Fibroblast of lung (primary cell): ENCODE results near the gene NAA30. TPM values are rescaled to one million over a fixed set of nuclear protein-coding genes. Genes with fewer than 3 reads are reported as not detected.

Experiments used
- DNase-seq, 2 donors: peaks; one replicate each; pipeline versions ENCODE4 v3.0.0 to v3.0.0-alpha.2; 2010; ENCODE audit warnings: low read depth in 2 of 2
- H2AFZ ChIP-seq: 2 replicates; pipeline ENCODE4 v1.5.1; 2012; ENCODE audit warnings: low read length, control low read depth, inconsistent platforms
- H3K27ac ChIP-seq: 2 replicates; pipeline ENCODE4 v1.5.1; 2011; ENCODE audit warnings: low read length, control low read depth; ENCODE audit not compliant: insufficient read depth
- H3K27me3 ChIP-seq: 2 replicates; pipeline ENCODE4 v1.5.1; 2011; ENCODE audit warnings: mild to moderate bottlenecking, low read length; ENCODE audit not compliant: control insufficient read depth, insufficient read depth
- H3K36me3 ChIP-seq: 2 replicates; pipeline ENCODE4 v1.5.1; 2011; ENCODE audit warnings: low read length; ENCODE audit not compliant: control insufficient read depth, insufficient read depth
- H3K4me1 ChIP-seq: 2 replicates; pipeline ENCODE4 v1.5.1; 2011; ENCODE audit warnings: low read length; ENCODE audit not compliant: control insufficient read depth, insufficient read depth; ENCODE audit errors: extremely low read depth
- H3K4me2 ChIP-seq: 2 replicates; pipeline ENCODE4 v1.5.1; 2011; ENCODE audit warnings: low read length, control low read depth; ENCODE audit not compliant: insufficient read depth; ENCODE audit errors: extremely low read depth
- H3K4me3 ChIP-seq, 4 experiments: fragments of 200-600 bp in 1 of 4; sonication (generic) in 1 of 4; replicated peaks in 1 of 4; 2 replicates each; pipeline ENCODE4 v1.5.1; 2011 to 2016; ENCODE audit warnings: low read length in 4 of 4, low read depth in 3 of 4, mild to moderate bottlenecking in 3 of 4, control low read depth in 2 of 4, inconsistent platforms in 1 of 4, mixed read lengths in 1 of 4; ENCODE audit not compliant: insufficient read depth in 1 of 4; ENCODE audit errors: control extremely low read depth in 1 of 4
- H3K79me2 ChIP-seq: 2 replicates; pipeline ENCODE4 v1.5.1; 2012; ENCODE audit warnings: mild to moderate bottlenecking, low read length, inconsistent platforms; ENCODE audit not compliant: control insufficient read depth, insufficient read depth
- H3K9ac ChIP-seq: 2 replicates; pipeline ENCODE4 v1.5.1; 2011; ENCODE audit warnings: mild to moderate bottlenecking, low read length, control low read depth; ENCODE audit not compliant: insufficient read depth
- H3K9me3 ChIP-seq: 2 replicates; pipeline ENCODE4 v1.5.1; 2012; ENCODE audit warnings: low read depth, low read length; ENCODE audit not compliant: control insufficient read depth, insufficient read depth
- H4K20me1 ChIP-seq: 2 replicates; pipeline ENCODE4 v1.5.1; 2011; ENCODE audit warnings: low read length; ENCODE audit not compliant: control insufficient read depth, insufficient read depth; ENCODE audit errors: extremely low read depth
- CTCF ChIP-seq, 2 donors: IDR thresholded peaks in 1 of 2; conservative IDR thresholded peaks in 1 of 2; 1 replicate in 1 of 2; 2 replicates in 1 of 2; pipeline ENCODE4 v1.5.1; 2011 to 2012; ENCODE audit warnings: low read length in 2 of 2, control low read depth in 1 of 2, inconsistent platforms in 1 of 2, low read depth in 1 of 2, mild to moderate bottlenecking in 1 of 2
- EZH2 ChIP-seq: IDR thresholded peaks from 2 replicates; pipeline ENCODE4 v1.5.1; 2012; ENCODE audit warnings: low read length, control low read depth, mild to moderate bottlenecking; ENCODE audit errors: missing control alignments
- polyA plus RNA-seq, 2 donors: library from polyadenylated mRNA; depleted of rRNA in 1 of 2; stranded (reverse) in 1 of 2; unstranded in 1 of 2; fragments of >200 nt; gene quantifications; 2 replicates each; pipeline ENCODE4 v1.2.1, GENCODE V29; 2011 to 2012; ENCODE audit warnings: missing spikeins in 1 of 2
- total RNA-seq: library from RNA; depleted of rRNA; stranded (reverse); fragments of >200 nt; gene quantifications from 2 replicates; pipeline ENCODE4 v1.2.1, GENCODE V29; 2014

NAA30 gene
- total and polyA plus RNA-seq, 2 donors (not counting 1 experiment from before 2014, with no cell fraction given): 13.8 to 15.2 TPM

- no peak for DNase-seq
- Histone ChIP-seq H3K36me3 (no peaks in the 10 kb centered on the region), H3K9ac (no peak overlapping the region), H3K27me3 (no peaks in the 10 kb centered on the region), H3K4me1 (peaks cover 5% of the 10 kb centered on the region), H2AFZ (no peak overlapping the region), H3K79me2 (peaks cover 24% of the 10 kb centered on the region), H3K4me3 (no peak overlapping the region), H3K4me2 (no peak overlapping the region), H3K27ac (no peak overlapping the region), H3K9me3 (no peaks in the 10 kb centered on the region), H4K20me1 (no peaks in the 10 kb centered on the region)
- no peak for TF ChIP-seq EZH2
- TF ChIP-seq CTCF (conservative IDR thresholded peaks at IDR 0.05 in 1 of 2, IDR thresholded peaks at IDR 0.05 in 1 of 2; ENCODE audit: low read depth in 1 of 2, low read length in 2 of 2): no peak
These were observed 2.3 kb upstream of the NAA30 start for GRCh38 chr14:57388067-57388466.

- Histone ChIP-seq H3K79me2 (peaks cover 36% of the 10 kb centered on the region), H3K4me3 (peak overlapping the region; percentile 75 to 88 (median 78)), H3K9ac (no peak overlapping the region), H3K27ac (peak overlapping the region; percentile 40), H3K36me3 (no peaks in the 10 kb centered on the region), H4K20me1 (no peaks in the 10 kb centered on the region), H3K4me2 (peak overlapping the region; percentile 93), H2AFZ (peak overlapping the region; percentile 94), H3K4me1 (peaks cover 2% of the 10 kb centered on the region), H3K9me3 (no peaks in the 10 kb centered on the region), H3K27me3 (no peaks in the 10 kb centered on the region)
- no peak for DNase-seq
- no peak for TF ChIP-seq CTCF (conservative IDR thresholded peaks at IDR 0.05 in 1 of 2, IDR thresholded peaks at IDR 0.05 in 1 of 2; ENCODE audit: low read depth in 1 of 2, low read length in 2 of 2)
- TF ChIP-seq EZH2: no peak
These were observed 745 bp upstream of the NAA30 start for GRCh38 chr14:57389646-57390036.

DNA sequence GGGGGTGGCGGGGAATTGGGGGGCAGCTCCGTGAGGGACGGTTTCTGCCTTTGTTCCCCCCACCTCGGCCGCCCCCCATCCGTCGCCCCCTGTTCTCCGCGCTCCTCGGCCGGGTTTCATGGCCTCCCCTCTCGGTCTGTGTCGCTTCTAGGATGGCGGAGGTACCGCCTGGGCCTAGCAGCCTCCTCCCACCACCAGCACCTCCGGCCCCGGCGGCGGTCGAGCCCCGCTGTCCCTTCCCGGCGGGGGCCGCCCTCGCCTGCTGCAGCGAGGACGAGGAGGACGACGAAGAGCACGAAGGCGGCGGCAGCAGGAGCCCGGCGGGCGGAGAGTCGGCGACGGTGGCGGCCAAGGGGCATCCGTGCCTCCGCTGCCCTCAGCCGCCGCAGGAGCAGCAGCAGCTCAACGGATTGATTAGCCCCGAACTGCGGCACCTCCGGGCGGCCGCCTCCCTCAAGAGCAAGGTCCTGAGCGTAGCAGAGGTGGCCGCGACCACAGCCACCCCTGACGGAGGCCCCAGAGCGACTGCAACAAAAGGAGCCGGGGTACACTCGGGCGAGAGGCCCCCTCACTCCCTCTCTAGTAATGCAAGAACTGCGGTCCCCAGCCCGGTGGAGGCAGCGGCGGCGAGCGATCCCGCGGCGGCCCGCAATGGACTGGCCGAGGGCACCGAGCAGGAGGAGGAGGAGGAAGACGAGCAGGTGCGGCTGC, 575 bp downstream of the NAA30 start:
- peak overlapping the region; percentile 77 to 94 (median 83) for H3K4me3 ChIP-seq

More for the DNA sequence above, 575 bp downstream of the NAA30 start:
- Histone ChIP-seq H3K4me1 (peaks cover 2% of the 10 kb centered on the region), H3K36me3 (no peaks in the 10 kb centered on the region), H3K27ac (peak overlapping the region; percentile 40), H4K20me1 (no peaks in the 10 kb centered on the region), H3K9ac (peak overlapping the region; percentile 89), H3K79me2 (peaks cover 41% of the 10 kb centered on the region), H3K4me2 (peak overlapping the region; percentile 96), H3K9me3 (no peaks in the 10 kb centered on the region), H3K27me3 (no peaks in the 10 kb centered on the region), H2AFZ (peak overlapping the region; percentile 47)
- TF ChIP-seq EZH2 (no peak), CTCF (conservative IDR thresholded peaks at IDR 0.05 in 1 of 2, IDR thresholded peaks at IDR 0.05 in 1 of 2; ENCODE audit: low read depth in 1 of 2, low read length in 2 of 2) (no peak)
- peak; percentile 37 to 50 for DNase-seq
